Fibroblast of skin of abdomen (primary cell): Measurements from ENCODE around the gene PPEF2.
A peak's percentile ranks its signal among the peaks of the same experiment; 100 is the strongest.

Experiments used
- DNase-seq: peaks from one replicate; pipeline ENCODE4 v3.0.0-alpha.2; 2013

The PPEF2 gene

DNA sequence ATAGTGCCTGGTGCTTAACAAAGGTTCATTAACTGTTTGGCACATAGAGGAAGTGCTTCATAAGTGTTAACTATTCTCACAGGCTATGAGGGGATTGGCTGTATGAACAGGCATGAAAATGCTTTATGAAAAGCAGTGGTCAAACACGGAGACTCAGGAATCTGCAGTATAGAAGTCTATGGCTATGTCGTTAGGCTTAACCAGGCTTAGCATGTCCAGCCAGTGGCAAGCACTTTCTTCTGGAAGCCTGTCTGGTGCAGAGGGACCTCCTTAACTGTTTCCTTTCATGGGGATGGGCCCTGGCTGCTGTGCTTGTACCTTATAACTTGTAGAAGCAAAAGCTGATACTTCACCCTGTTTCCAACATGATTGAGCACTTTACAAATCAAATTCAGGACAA, 78.4 kb downstream of the PPEF2 start:
- no peak for DNase-seq

DNA sequence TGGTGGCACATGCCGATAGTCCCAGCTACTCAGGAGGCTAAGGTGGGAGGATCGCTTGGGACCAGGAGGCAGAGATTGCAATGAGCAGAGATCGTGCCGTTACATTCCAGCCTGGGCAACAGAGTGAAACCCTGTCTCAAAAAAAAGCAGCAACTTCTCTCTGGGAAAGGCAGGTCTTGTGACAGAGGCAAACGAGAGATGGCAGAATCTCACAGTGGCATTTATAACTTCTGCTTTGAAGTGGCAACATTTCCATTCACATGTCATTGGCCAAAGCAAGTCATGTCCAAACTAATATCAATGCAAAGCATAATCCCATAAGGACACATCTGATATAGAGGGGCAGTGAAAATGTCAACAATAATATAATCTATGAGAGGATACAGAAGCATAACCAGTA, 79.8 kb downstream of the PPEF2 start:
- DNase-seq, result no peak

DNA sequence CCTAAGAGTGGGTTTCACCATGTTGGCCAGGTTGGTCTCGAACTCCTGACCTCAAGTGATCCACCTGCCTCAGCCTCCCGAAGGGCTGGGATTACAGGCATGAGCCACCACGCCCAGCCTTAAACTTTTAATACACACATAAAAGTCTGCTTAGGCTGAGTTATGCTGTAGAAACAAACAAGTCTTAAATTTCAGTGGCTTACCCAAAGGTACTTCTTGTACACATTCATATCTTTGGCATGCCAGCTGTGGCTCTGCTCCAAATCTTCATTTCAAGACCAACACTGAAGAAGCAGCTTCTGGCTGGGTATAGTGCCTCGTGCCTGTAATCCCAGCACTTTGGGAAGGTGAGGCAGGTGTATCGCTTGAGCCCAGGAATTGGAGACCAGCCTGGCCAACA, 80.3 kb downstream of the PPEF2 start:
- DNase-seq, result peak; percentile 35

DNA sequence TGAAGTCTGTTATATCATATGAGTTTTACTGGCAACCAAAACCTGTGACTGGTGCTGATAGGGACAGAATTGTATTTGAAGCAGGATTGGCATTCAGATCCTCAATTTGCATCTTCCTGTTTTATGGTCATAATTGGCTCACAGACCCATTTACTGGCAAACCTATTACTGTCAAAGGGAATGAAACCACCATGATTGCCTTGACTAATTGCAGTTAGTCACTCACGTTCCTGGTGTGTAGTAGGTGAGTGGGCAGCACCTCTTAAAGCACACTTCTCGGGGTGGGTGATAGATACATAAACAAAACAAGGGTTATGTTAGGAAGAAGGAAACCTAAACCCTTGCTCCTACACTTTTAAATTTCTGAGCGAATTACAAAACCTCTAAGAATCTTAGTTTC, 81.0 kb downstream of the PPEF2 start:
- DNase-seq, result no peak

DNA sequence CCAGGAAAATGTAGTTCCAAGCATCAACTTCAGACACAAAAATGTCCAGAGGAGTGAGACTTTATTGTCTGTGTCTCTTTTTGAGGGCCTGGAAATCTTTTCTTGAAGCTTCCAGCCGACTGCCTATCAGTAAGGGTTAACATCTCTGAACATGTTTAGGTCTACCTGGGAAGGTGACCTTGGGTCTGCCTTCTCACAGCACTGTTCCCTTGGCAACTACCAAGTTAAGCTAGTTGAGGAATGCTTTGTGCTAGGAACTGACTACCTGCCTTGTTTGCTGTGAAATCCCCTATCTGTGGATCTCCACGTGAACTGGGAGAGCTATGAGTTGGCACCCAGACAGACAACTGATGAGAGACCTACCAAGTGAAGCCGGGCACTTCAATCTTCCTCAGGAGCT, 81.6 kb downstream of the PPEF2 start:
- DNase-seq, result no peak

DNA sequence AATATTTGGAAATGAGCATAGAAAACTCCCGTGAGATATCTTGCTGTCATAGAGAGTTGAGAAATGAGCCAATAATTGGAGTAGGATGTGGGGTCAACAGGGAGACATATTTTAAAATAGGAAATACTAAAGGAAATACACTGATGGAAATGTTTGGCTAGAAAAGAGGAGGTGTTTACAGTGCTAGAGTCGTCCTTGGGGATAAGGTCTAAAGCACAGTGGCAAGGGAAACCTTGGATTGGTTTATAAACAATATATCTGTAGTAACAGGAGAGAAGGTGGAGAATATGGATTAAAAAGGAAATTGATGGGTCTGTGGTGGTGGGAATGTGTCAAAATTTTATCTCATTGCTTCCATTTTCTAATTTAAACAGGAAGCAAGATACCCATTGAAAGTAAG, 82.1 kb downstream of the PPEF2 start:
- no peak for DNase-seq

DNA sequence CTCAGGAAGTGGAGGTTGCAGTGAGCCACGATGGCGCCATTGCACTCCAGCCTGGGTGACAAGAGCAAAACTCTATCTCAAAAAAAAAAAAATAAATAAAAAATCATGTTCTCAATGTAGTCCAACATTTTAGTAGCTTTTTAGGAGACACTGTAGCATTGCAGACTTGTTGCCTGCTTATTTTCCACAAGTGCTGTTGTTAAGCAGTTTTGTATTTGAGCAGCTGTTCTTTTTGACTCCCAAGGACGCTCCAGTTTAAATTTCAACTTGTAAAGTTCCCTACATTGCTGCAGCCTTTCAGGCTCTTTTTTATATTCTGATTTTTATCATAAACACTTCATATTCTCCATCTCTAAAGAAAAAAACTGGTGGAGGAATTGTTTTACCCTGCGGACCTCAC, 83.1 kb downstream of the PPEF2 start:
- DNase-seq, result no peak

DNA sequence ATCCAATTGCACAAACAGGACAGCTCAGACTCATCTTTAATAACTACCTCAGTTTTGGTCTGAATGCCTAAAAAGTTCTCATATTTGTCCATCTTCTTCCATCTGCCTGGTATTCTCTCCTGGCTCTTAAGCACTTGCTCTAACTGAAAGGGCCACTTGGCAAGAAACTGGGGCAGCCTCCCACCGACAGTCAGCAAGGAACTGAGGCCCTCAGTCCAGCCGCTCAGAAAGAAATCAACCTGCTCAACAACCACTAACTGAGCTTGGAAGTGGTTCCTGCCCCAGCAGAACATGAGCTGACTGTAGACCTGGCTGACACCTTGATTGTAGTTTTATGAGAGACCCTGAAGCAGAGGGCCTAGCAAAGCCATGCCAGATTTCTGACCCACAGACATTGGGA, 84.4 kb downstream of the PPEF2 start:
- DNase-seq, result no peak
